ENCODE results near the gene TARP.

DNA sequence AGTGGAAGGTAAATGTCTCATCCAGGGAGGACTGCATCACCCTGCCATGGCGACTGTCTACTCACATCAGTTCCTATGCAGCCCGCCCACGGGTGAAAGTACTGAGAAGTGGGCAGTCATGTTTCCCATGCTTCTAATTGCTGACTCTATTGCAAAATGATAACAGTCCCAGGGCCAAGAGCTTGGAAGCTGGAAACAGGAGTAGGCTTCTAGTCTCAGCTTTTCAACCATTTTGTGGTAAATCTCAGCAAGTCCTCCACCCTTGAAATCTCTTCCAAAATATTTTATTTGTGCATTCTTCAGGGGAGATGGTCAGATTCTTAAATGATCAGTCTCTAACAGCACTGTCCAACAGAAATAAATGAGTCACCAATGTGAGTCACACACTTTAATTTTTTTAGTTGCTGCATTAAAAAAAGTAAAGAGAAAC is 48.1 kb upstream of the TARP start:
- TF ChIP-seq SIN3A (IDR thresholded peaks at IDR 0.05; ENCODE audit: borderline replicate concordance, insufficient read depth, low read length): no peak
- no peak for TF ChIP-seq REST (IDR thresholded peaks at IDR 0.05; ENCODE audit: insufficient read depth in 1 of 2, low read depth in 2 of 2, low read length in 2 of 2)
- no peak for TF ChIP-seq POLR2AphosphoS5 (IDR thresholded peaks at IDR 0.05; ENCODE audit: low read depth, low read length)
